Measurements from ENCODE around the gene MAGOHB. TPM values are rescaled to one million over a fixed set of nuclear protein-coding genes. Genes with fewer than 3 reads are reported as not detected.

MAGOHB gene
- total RNA-seq, 4 donors from 2014 or later = 6.5 to 24.5 (median 17.1) TPM

- Histone ChIP-seq H3K27ac (no peak overlapping the region), H3K27me3 (no peaks in the 10 kb centered on the region), H3K4me1 (no peaks in the 10 kb centered on the region), H3K9me3 (no peaks in the 10 kb centered on the region), H3K36me3 (no peaks in the 10 kb centered on the region), H3K4me3 (no peak overlapping the region)
- 93 to 97% methylated on average over 3 of the region's 3 CpGs for WGBS, 2 donors
- TF ChIP-seq POLR2A (IDR thresholded peaks at IDR 0.05) (no peak), EP300 (IDR thresholded peaks at IDR 0.05) (no peak)
- TF ChIP-seq, protein P1, sequence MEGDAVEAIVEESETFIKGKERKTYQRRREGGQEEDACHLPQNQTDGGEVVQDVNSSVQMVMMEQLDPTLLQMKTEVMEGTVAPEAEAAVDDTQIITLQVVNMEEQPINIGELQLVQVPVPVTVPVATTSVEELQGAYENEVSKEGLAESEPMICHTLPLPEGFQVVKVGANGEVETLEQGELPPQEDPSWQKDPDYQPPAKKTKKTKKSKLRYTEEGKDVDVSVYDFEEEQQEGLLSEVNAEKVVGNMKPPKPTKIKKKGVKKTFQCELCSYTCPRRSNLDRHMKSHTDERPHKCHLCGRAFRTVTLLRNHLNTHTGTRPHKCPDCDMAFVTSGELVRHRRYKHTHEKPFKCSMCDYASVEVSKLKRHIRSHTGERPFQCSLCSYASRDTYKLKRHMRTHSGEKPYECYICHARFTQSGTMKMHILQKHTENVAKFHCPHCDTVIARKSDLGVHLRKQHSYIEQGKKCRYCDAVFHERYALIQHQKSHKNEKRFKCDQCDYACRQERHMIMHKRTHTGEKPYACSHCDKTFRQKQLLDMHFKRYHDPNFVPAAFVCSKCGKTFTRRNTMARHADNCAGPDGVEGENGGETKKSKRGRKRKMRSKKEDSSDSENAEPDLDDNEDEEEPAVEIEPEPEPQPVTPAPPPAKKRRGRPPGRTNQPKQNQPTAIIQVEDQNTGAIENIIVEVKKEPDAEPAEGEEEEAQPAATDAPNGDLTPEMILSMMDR (IDR thresholded peaks at IDR 0.05) = no peak
- DNase-seq (ENCODE audit: low spot score in 2 of 2) = no peak
Observed at GRCh38 chr12:10558789-10559188, 54.6 kb downstream of the MAGOHB start.

DNA sequence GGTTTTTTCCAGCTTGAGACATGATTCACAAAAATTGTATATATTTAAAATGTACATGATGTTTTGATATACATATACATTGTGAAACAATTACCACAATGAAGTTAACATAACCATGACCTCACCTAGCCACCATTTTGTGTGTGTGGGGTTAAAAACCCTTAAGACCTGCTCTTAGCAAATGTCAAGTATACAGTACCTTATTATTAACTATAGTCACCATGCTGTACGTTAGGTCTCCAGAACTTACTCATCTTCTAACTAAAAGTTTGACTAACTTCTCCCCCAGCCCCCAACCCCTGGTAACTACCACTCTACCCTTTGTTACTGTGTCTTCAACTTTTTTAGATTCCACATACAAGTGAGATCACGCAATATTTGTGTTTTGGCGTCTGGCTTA lies 55.1 kb downstream of the MAGOHB start:
- Histone ChIP-seq H3K4me3 (no peak overlapping the region), H3K27me3 (no peaks in the 10 kb centered on the region), H3K4me1 (no peaks in the 10 kb centered on the region), H3K27ac (no peak overlapping the region), H3K36me3 (no peaks in the 10 kb centered on the region), H3K9me3 (no peaks in the 10 kb centered on the region)
- DNase-seq (ENCODE audit: low spot score in 2 of 2) = no peak
- TF ChIP-seq EP300 (IDR thresholded peaks at IDR 0.05) (no peak), POLR2A (IDR thresholded peaks at IDR 0.05) (no peak)
- TF ChIP-seq, protein P1 (IDR thresholded peaks at IDR 0.05) = no peak
- 85 to 88% methylated on average over 3 of the region's 3 CpGs for WGBS, 2 donors

DNA sequence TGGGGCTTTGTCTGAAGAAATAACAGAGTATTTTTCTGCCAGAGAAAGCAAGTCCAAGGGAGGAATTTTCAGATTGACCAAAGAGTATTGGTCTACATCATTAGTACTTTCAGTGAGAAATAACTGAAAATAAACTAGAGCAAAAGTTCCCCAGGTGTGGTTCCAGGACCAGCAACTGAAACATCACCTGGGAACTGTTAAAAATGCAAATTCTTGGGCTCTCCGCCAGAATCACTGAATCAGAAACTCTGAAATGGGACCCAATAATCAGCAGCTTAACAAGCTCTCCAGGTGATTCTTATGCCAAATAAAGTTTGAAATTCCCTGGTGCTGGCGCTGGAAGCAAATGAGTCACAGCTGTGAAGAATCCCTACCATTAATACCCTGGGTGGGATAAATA lies 55.6 kb downstream of the MAGOHB start:
- no peak overlapping the region for H3K27ac ChIP-seq
- TF ChIP-seq, protein P1 (IDR thresholded peaks at IDR 0.05) = no peak
- no peak for TF ChIP-seq POLR2A (IDR thresholded peaks at IDR 0.05)
- no peak for TF ChIP-seq EP300 (IDR thresholded peaks at IDR 0.05)
- 85 to 86% methylated on average over 2 of the region's 2 CpGs for WGBS, 2 donors

GRCh38 chr12:10557329-10557728 lies 56.1 kb downstream of the MAGOHB start:
- no peaks in the 10 kb centered on the region for H3K4me1 ChIP-seq
- H3K36me3 ChIP-seq = no peaks in the 10 kb centered on the region
- no peaks in the 10 kb centered on the region for H3K9me3 ChIP-seq
- H3K27me3 ChIP-seq = no peaks in the 10 kb centered on the region
- WGBS, 2 donors = 64 to 72% methylated on average over 6 of the region's 6 CpGs
- no peak overlapping the region for H3K4me3 ChIP-seq
- TF ChIP-seq POLR2A (IDR thresholded peaks at IDR 0.05) (no peak), EP300 (IDR thresholded peaks at IDR 0.05) (no peak)
- TF ChIP-seq, protein P1 (IDR thresholded peaks at IDR 0.05) = no peak
- no peak for DNase-seq (ENCODE audit: low spot score in 2 of 2)
- H3K27ac ChIP-seq = no peak overlapping the region

More for the DNA sequence above, 55.6 kb downstream of the MAGOHB start:
- no peaks in the 10 kb centered on the region for H3K4me1 ChIP-seq
- no peak overlapping the region for H3K4me3 ChIP-seq
- H3K27me3 ChIP-seq = no peaks in the 10 kb centered on the region
- no peaks in the 10 kb centered on the region for H3K9me3 ChIP-seq
- DNase-seq (ENCODE audit: low spot score in 2 of 2) = no peak
- no peaks in the 10 kb centered on the region for H3K36me3 ChIP-seq

DNA sequence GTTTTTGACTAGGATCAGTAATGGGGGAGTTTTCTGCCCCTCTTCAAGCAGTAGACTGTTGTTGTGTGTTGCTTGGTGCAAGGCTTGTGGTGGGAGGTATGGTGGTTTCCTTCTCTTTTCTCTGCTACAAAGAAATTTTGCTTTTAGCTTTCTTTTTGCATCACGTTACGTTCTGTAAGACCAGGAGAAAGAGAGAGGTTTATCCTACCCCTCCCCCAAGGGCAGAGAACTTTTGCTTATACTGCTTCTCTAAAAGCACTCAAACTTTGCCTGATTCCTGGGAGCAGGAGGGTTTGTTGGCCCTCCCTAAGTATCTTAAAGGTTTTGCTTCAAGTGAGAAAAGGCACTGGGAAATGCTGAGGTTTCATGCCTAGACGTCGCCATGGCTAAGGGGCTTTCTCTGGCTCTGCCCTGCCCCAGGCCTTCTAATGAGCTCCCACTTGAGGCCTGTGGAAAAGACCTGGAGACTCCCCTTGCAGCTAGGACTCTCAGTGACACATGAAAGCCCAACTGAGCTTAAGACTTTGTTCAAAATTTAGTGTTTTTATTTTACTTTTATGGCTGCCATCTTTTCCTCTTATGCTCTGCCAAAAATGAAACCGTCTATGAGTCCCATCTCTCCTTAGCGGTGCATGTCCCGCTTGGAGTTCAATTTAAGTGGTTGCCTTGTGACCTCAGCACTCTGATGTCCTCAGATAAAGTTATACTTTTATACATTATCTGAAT lies 58.5 kb downstream of the MAGOHB start:
- 89 to 90% methylated on average over 7 of the region's 7 CpGs for WGBS, 2 donors
- Histone ChIP-seq H3K4me1 (no peaks in the 10 kb centered on the region), H3K27ac (no peak overlapping the region), H3K27me3 (no peaks in the 10 kb centered on the region), H3K36me3 (no peaks in the 10 kb centered on the region), H3K9me3 (no peaks in the 10 kb centered on the region), H3K4me3 (no peak overlapping the region)
- TF ChIP-seq EP300 (IDR thresholded peaks at IDR 0.05) = no peak
- TF ChIP-seq, protein P1 (IDR thresholded peaks at IDR 0.05) = no peak
- TF ChIP-seq POLR2A (IDR thresholded peaks at IDR 0.05) = no peak
- DNase-seq (ENCODE audit: low spot score in 2 of 2) = no peak
